ENCODE data around the gene MTHFD2L.
"Not testable (repeated sequence)": the region's sequence is repeated elsewhere in the genome, so short reads cannot be mapped to it uniquely, and the experiment has no call there.

The MTHFD2L gene

GRCh38 chr4:74157561-74158465, at the start of gene MTHFD2L:
Gene MTHFD2L, plus strand, starts transcription at chr4:74158118. Its CDS starts 21 bp downstream, at chr4:74158139.
- DNase-seq = peak; percentile 97 to 99

GRCh38 chr4:74108457-74109115, 49.3 kb upstream of the MTHFD2L start:
- DNase-seq = no peak

GRCh38 chr4:74109116-74109869, 48.6 kb upstream of the MTHFD2L start:
- no peak for DNase-seq

- no peak for DNase-seq
Measured at GRCh38 chr4:74109870-74110605, 47.9 kb upstream of the MTHFD2L start.

GRCh38 chr4:74110670-74111069, 47.2 kb upstream of the MTHFD2L start:
- DNase-seq = no peak

- no peak for DNase-seq
Measured at GRCh38 chr4:74111306-74111975, 46.5 kb upstream of the MTHFD2L start.

GRCh38 chr4:74111990-74112389, 45.9 kb upstream of the MTHFD2L start:
- no peak for DNase-seq

- DNase-seq = no peak
Measured at GRCh38 chr4:74112399-74113105, 45.4 kb upstream of the MTHFD2L start.

- DNase-seq = no peak
Measured at GRCh38 chr4:74114234-74114633, 43.7 kb upstream of the MTHFD2L start.

GRCh38 chr4:74117024-74117534, 40.8 kb upstream of the MTHFD2L start:
- peak; percentile 29 to 30 for DNase-seq

GRCh38 chr4:74118600-74119338, 39.1 kb upstream of the MTHFD2L start:
- peak; percentile 45 to 46 for DNase-seq

GRCh38 chr4:74120086-74120485, 37.8 kb upstream of the MTHFD2L start:
- DNase-seq = no peak

GRCh38 chr4:74121643-74122579, 36.0 kb upstream of the MTHFD2L start:
- no peak for DNase-seq

GRCh38 chr4:74123065-74123728, 34.7 kb upstream of the MTHFD2L start:
- DNase-seq = no peak

GRCh38 chr4:74125029-74125428, 32.9 kb upstream of the MTHFD2L start:
- DNase-seq = no peak

- no peak for DNase-seq
Measured at GRCh38 chr4:74127745-74128144, 30.2 kb upstream of the MTHFD2L start.

GRCh38 chr4:74130843-74131242, 27.1 kb upstream of the MTHFD2L start:
- not testable (repeated sequence) for DNase-seq

GRCh38 chr4:74132188-74132587, 25.7 kb upstream of the MTHFD2L start:
- DNase-seq = not testable (repeated sequence)

GRCh38 chr4:74132944-74133343, 25.0 kb upstream of the MTHFD2L start:
- no peak for DNase-seq

Measured in SHP77 (cell line).